Activated CD8-positive, alpha-beta memory T cell treated with anti-CD3 and anti-CD28 coated beads for 24 hours (primary cell): ENCODE results near the gene ATG10.
"Not testable (repeated sequence)": the region's sequence is repeated elsewhere in the genome, so short reads cannot be mapped to it uniquely, and the experiment has no call there.

Experiments
- DNase-seq: peaks from one replicate; pipeline ENCODE4 v3.0.0-alpha.2; 2020

Gene ATG10

GRCh38 chr5:81971712-81972491 is at the start of gene ATG10:
Gene ATG10, plus strand, starts transcription at chr5:81972023. Its CDS starts 15,548 bp downstream, at chr5:81987571.
- DNase-seq: peak; percentile 96

- DNase-seq: no peak
Observed at GRCh38 chr5:81922854-81923279, 49.0 kb upstream of the ATG10 start.

GRCh38 chr5:81924442-81924841 is 47.4 kb upstream of the ATG10 start:
- no peak for DNase-seq

GRCh38 chr5:81925009-81925408 is 46.8 kb upstream of the ATG10 start:
- DNase-seq: no peak

- no peak for DNase-seq
Observed at GRCh38 chr5:81925981-81926380, 45.8 kb upstream of the ATG10 start.

- no peak for DNase-seq
Observed at GRCh38 chr5:81936066-81936465, 35.8 kb upstream of the ATG10 start.

GRCh38 chr5:81936750-81937149 is 35.1 kb upstream of the ATG10 start:
- DNase-seq: no peak

GRCh38 chr5:81942746-81943145 is 29.1 kb upstream of the ATG10 start:
- no peak for DNase-seq

- DNase-seq: no peak
Observed at GRCh38 chr5:81948349-81948748, 23.5 kb upstream of the ATG10 start.

- DNase-seq: no peak
Observed at GRCh38 chr5:81949462-81949861, 22.4 kb upstream of the ATG10 start.

- DNase-seq: no peak
Observed at GRCh38 chr5:81950996-81951395, 20.8 kb upstream of the ATG10 start.

GRCh38 chr5:81954796-81955195 is 17.0 kb upstream of the ATG10 start:
- DNase-seq: not testable (repeated sequence)

- DNase-seq: not testable (repeated sequence)
Observed at GRCh38 chr5:81958129-81958528, 13.7 kb upstream of the ATG10 start.

GRCh38 chr5:81961651-81962440 is 10.0 kb upstream of the ATG10 start:
- DNase-seq: no peak

GRCh38 chr5:81963544-81963943 is 8.3 kb upstream of the ATG10 start:
- DNase-seq: no peak

- DNase-seq: no peak
Observed at GRCh38 chr5:81965524-81965923, 6.3 kb upstream of the ATG10 start.

GRCh38 chr5:81969226-81969625 is 2.6 kb upstream of the ATG10 start:
- no peak for DNase-seq

GRCh38 chr5:81969912-81970311 is 1.9 kb upstream of the ATG10 start:
- no peak for DNase-seq

- DNase-seq: no peak
Observed at GRCh38 chr5:81971111-81971711, 612 bp upstream of the ATG10 start.

- no peak for DNase-seq
Observed at GRCh38 chr5:81972492-81972783, 615 bp downstream of the ATG10 start.

- DNase-seq: no peak
Observed at GRCh38 chr5:81980160-81980559, 8.3 kb downstream of the ATG10 start.

- DNase-seq: no peak
Observed at GRCh38 chr5:81980598-81981260, 8.9 kb downstream of the ATG10 start.

- DNase-seq: not testable (repeated sequence)
Observed at GRCh38 chr5:81982172-81982685, 10.4 kb downstream of the ATG10 start.
